HT-29 (cell line): Measurements from ENCODE around the gene TRAPPC10. TPM values are rescaled to one million over a fixed set of nuclear protein-coding genes. Genes with fewer than 3 reads are reported as not detected.

Source experiments
- DNase-seq: peaks from one replicate; pipeline ENCODE4 v3.0.0-alpha.2; 2015; ENCODE audit warnings: low spot score
- total RNA-seq: library from RNA; depleted of rRNA; stranded (reverse); fragments of >200 nt; shearing (Covaris generic); gene quantifications from 2 replicates; pipeline ENCODE4 v1.2.3, GENCODE V29; 2014

Gene TRAPPC10
- total RNA-seq, 1 experiment from 2014 or later: 19.0 TPM

DNA sequence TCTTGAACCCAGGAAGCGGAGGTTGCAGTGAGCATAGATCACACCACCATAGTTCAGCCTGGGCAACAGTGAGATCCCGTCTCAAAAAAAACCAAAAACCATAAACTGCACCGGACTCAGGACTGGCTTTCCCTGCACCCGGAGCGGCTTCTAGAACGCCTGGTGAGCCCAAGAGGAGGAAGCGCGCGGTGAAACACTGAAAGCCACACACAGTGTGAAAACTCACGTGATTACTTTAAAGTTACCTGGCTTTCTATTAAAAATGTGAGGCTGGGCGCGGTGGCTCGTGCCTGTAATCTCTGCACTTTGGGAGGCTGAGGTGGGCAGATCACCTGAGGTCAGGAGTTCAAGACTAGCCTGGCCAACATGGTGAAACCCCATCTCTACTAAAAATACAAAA is 7.0 kb upstream of the TRAPPC10 start:
- DNase-seq: no peak

- DNase-seq: no peak
Observed at GRCh38 chr21:44005593-44005992, 6.5 kb upstream of the TRAPPC10 start.

DNA sequence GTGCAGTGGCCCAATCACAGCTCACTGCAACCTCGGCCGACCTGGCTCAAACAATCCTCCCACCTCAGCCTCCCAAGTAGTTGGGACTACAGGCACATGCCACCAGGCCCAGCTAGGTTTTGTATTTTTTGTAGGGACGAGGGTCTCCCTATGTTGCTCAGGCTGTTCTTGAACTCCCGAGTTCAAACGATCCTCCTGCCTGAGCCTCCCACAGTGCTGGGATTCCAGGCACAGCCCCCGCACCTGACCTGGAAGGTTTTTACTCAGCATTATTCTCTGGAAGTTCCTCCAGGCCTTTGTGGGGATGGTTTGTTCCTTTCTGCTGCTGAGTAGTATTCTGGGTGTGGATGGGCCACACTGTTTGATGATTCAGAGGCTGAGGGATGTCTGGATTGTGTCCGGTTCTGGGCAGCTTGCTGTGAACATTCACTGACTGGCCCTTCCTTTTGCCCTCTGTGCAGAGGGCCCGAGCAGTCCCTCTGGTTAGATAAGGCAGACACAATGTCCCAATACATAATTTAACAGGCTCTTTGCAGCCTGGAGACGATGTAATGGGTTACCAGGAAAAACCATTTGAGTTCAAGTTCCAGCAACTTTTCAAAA is 6.0 kb upstream of the TRAPPC10 start:
- no peak for DNase-seq

GRCh38 chr21:44006656-44007055 is 5.5 kb upstream of the TRAPPC10 start:
- no peak for DNase-seq

DNA sequence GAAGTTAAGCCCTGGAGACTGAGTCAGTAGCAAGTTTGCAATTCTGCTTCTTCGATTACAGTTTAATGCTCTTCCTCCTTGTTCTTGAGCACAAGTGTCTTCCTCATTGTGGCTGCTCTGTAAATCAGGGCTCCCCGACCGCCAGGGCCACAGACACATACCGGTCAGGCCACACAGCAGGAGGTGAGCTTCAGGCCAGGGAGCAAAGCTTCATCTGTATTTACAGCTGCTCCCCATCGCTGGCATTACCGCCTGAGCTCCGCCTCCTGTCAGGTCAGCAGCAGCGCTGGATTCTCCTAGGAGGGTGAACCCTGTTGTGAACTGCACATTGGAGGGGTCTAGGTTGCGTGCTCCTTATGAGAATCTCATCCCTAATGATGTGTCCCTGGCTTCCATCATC is 1.7 kb upstream of the TRAPPC10 start:
- peak; percentile 5 for DNase-seq

DNA sequence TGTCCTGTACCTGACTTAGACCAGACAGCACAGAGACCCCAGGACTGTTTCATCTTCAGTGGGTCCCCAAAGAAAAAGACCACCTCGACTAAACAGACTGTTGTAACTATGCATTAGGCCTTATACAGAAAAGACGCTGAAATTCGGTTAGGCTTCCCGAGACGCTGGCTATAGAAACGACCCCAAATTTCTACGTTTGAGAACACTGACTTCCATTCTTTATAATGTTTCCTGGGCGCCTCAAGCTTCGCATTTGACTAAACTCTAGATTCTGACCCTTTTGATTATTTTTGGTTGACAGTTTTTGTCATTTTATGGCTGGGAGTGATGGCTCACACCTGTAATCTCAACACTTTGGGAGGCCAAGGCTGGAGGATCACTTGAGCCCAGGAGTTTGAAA is 986 bp upstream of the TRAPPC10 start:
- no peak for DNase-seq

DNA sequence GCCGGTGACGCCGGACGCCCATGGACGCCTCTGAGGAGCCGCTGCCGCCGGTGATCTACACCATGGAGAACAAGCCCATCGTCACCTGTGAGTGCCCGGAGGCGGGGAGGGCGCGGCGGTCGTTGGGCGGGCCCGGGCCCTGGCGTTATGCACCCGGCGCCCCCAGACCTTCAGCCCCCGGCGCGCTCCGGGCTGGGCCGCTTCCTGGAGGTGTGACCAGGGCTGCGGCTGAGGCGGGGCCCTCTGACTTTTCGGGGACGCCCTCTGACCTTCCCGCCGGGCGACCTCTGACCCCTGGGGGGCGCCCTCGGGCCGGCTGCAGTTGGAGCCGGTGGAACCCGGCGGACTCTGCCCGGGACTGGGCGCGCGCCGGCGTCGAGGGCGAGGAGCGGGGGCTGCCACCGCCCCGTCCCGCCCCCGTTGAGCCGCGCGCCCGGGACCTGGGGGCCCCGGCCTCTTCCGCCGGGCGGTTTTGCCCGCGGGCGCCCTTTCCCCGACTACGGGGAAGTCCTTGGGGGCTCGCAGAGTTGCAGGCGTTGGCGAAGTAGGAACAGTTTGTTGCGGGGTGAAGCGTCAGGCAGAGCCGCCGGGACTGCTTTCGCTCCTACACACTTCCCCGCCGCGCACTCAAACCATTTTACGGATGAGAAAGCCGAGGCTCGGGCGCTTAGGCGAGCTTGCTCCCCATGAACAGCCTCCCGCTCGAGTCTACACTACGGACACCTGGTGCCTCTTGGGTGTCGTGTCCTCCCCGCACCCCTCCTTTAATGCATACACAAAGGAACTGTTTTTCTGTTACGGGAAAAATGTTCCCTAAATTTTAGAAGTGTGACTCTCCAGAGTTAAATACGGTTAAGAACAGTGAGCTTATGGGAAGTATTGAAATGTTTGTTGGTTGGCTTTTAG is 618 bp downstream of the TRAPPC10 start:
- peak; percentile 35 for DNase-seq

- peak; percentile 5 for DNase-seq
Observed at GRCh38 chr21:44013380-44014088, 1.4 kb downstream of the TRAPPC10 start.

DNA sequence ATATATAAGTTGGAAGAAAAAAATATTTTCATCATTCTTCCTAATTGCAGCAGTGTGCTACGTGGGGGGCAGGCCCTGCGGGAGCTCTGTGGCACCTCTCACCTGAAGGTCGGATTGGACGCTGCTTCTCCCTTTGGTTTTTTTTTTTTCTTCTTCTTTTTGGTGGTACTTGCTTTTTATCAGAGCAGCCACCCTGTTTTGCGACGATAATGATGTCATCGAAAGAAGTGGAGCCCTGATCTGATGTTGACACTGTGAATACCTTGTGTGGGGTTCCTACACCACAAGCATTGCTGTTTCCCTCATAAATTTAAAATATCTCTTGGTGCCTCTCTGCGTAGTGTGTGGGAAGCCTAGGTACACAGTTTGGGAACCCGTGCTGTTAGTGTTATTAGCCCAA is 5.5 kb downstream of the TRAPPC10 start:
- DNase-seq: no peak

- DNase-seq: no peak
Observed at GRCh38 chr21:44018127-44018526, 6.0 kb downstream of the TRAPPC10 start.

- DNase-seq: no peak
Observed at GRCh38 chr21:44018813-44019567, 6.9 kb downstream of the TRAPPC10 start.

DNA sequence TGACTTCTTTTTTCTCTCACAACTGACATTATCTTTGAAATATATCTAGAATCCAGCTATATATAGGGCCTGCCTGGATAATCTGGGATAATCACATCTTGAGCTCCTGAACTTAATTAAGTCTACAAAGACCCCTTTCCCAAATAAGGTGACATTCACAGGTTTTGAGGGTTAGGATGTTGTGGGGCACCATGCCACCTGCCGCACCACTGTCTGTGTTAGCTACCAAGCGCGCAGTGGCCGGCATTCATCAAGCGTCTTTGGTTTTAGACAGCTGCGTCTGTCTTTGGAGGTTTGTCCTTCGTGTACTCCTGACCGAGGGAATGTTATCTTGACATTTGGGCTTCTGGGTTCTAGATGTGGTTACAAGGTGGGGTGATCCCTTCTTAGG is 7.5 kb downstream of the TRAPPC10 start:
- no peak for DNase-seq

DNA sequence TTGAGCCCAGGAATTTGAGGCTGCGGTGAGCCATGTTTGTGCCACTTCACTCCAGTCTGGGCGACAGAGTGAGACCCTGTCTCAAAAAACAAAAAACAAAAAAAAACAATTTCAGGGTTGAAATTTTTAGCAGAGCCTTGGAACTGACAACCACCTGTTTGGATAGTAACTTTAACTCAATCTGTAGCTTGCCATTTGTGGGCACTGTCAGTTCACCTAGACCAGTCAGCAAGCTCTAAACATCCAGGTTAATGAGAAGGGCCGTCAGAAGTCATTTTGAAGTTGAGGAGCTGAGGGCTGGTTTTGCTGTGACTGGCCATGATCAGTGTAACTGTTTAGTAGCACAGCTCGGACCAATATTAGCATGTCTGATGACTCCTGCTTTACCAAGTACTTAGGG is 8.4 kb downstream of the TRAPPC10 start:
- no peak for DNase-seq

- no peak for DNase-seq
Observed at GRCh38 chr21:44021064-44021463, 9.0 kb downstream of the TRAPPC10 start.

DNA sequence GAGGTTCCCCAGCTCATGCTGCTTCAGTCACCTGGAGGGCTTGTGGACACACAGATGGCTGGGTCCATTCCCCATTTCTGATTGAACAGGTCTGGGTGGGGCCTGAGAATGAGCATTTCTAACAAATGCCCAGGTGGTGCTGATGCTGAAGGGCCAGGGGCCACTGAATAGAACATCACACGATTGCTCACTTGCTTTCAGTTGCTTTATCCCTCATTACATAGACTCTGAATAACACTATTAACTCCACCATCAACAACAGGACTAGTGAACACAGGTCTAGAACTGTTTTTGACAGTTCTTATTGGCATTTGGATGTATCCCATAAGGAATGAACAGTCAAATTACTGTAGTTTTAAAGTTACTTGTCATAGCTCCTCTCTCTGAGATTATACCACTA is 12.1 kb downstream of the TRAPPC10 start:
- DNase-seq: no peak

DNA sequence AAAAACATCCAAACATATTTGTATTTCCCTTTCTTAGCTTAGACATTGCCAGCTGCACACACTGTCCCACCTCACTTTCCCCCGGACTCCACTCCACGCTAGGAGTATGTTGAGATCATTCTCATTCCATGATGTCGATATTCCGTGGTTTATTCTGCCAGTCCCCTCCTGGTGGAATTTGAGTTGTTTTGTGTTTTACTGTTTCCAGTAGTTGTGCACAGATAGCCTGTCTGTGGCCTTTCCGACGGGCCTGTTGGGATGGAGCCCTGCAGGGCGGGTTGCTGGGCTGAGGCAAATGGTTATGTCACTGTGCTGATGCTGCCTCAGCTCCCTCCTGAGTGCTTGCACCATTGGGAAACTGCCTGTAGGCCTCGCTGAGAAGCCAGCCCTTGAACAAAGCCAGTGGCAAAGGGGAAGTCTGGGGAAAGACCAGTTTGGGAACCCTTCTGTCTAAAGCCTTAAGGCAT is 12.8 kb downstream of the TRAPPC10 start:
- no peak for DNase-seq

GRCh38 chr21:44027607-44028286 is 15.6 kb downstream of the TRAPPC10 start:
- DNase-seq: no peak

DNA sequence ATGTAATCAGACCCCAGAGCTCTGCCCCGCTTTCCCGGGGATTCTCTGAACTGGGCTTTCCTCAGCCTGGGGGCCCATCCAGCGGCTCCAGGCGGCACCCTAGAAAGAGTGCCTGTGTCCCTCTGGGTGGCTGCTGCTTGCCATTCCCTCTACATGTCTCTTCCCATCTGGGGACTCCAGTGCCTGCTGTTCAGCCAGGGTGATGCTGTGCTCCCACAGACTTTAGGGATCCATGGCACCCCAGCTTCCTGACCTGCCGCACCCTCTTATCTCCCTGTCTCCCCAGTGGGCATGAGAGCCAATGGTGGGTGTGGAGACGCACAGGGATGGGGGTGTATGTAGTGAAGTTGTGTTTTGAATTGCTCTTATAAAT is 16.2 kb downstream of the TRAPPC10 start:
- no peak for DNase-seq

DNA sequence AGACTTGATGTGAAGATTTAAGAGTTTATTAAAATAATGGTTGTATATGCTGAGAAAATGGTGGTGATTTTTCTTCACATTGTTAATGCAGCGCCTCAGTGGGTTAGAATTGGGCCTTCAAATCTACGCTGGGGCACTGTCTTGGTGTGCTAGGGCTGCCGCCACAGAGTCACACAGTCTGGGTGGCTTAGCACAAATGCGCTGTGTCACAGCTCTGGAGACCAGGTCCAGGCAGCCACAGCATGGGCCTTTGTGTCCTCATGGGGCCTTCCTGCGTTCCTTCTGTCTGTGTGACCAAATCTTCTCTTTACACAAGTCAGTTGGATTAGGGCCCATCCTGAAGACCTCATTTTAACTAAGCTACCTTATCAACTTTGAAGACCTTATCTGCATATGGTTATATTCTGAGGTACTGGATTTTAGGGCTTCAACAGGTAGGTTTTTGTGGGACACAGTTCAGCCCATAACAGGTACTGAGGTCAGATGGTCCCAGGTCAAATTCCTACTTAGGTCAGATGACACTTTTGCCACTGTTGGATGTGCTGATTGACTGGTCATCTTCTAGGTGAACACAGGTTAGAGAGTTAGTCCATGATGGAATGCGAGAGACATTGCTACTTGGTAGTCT is 17.5 kb downstream of the TRAPPC10 start:
- DNase-seq: no peak

DNA sequence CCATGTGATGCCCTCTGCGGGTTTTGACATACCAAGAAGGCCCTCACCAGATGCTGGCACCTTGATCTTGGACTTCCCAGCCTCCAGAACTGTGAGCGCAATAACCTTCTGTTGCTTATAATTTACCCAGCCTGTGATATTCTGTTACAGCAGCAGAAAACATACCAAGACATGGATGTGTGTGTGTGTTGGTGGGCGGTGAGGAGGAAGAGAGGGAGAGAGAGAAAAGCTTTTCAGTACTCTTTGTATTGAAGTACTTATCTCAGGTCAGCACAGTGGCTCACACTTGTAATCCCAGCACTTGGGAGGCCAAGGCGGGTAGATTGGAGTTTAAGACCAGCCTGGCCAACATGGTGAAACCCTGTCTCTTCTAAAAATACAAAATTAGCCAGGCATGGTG is 23.1 kb downstream of the TRAPPC10 start:
- no peak for DNase-seq

DNA sequence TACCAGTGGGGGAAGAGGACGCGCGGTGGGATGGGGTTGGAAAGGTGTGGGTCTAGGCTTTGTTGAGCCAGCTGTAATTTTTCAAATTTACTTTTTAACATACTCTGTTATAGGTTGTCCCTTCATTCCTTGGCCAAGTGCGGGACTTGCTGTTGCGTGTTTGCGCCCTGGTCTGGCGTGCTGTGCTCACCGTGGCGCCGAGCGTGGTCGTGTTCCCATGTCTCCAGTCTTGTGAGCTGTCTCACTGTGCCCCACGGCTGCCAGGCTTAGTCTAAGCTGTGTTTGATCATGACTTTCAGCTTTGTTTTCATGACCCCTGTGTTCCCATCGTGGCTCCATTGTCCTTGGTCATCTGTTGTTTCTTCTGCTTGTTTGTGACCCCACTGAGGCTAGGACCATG is 26.0 kb downstream of the TRAPPC10 start:
- no peak for DNase-seq
